Islet precursor cell (in vitro differentiated cells): ENCODE data around the gene P2RY6.

Experiments
- DNase-seq: peaks from one replicate; pipeline ENCODE4 v3.0.0-alpha.2; 2018

Gene P2RY6

DNA sequence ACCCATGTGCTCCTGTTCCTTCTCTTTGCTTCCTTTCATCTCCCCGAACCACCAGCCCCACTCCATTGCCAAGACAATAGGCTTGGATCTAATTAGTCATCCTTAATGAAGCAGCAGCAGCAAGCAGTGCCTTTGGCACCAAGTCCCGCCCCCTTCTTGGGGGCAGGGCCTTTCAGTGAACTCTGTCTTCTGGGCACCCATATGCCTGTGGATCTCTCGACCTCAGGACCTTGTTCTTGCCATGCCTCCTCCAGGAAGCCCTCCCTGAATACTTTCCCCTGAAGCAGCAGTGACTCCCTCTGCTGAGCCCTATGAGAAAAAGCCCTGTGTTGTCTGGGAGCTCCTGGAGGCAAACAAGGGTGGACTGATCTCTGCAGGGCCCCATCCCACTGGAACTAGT is 68.0 kb downstream of the P2RY6 start:
- no peak for DNase-seq

DNA sequence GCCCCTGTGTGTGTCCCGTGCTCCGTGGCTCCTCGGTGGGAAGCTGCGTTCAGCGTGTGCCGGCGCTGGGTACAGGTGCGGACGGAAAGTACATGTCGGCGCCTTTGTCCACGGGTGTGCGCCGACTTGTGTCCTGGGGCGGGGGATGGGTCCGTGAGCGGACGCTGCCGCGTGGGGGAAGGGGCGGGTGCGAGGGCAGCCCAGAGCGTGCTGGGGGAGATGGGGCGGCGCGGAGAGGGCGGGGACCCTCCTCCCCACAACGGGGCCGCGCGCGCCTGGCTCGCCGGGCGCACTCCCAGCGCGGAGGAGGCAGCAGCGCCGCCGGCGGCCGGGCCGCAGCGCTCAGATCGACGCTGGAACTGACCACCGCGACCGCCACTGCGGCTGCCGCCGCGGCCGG is 70.5 kb downstream of the P2RY6 start:
- DNase-seq: no peak

DNA sequence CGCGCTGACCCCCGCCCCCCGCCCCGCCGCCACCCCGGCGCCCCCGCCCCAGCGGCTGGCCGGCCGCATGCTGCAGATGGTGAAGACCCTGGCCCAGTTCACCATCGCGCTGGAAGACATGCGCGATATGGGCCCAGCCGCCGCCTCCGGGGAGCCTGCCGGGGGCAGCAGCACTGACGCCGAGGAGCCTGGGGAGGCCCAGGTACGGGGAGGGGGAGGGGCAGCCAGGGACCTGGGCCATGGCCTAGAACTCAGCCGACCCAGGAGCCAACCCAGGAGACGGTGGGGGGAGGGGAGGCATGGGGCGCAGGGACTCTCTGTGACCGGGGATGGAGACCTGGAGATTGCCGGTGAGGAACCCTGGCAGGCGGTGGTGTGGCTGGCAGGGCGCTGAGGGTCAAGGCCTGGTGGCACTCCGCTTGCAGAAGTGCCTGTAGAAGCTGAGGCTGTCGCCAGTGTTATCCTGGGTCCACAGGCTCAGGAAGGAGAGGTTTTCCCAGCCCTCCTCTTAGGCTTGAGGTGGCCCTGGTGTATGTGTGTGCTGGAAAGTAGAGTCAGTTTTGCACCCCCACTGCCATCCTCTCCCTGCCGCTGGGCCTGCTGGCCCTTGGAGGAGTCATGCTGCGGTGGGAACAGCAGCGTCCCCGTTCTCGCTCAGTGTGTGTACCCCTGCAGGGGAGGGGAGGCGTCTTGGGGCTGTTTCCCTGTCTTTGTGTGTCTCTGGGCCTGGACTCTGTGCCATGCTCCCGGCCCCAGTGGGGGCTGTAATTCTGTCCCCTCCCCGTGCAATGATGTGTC is 71.1 kb downstream of the P2RY6 start:
- DNase-seq: no peak

GRCh38 chr11:73344191-73344607 is 72.1 kb downstream of the P2RY6 start:
- no peak for DNase-seq

DNA sequence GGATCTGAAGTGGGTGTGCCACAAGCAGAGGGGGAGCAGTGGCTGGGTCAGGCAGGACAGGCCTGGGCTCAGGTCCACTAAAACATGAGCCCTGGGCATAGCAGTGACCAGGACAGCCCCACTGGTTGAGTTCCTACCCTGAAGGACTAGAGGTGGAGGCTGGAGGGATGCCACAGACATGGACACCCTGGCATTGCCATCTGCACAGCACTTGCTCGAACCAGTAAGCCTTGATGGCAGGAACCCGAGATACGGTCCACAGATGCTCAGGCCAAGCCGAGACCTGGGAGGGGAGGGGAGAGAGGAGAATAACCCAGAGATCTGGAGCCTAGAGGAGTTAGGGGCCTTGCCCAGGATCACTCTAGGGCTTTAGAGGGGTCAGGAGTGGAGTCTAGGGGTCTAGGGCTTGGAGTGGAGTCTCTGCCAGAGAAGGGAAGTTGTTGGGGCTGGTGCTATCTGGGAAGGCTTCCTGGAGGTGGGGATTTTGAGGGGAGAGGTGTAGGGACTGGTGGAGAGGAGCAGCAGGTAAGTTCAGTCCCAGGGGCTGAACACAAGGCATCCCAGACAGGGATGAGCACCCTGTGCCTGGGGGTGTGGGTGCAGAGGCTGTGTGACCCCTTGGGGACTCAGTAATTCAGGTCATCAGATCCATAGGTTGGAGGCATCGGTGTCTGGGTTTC is 73.5 kb downstream of the P2RY6 start:
- no peak for DNase-seq

GRCh38 chr11:73346186-73346935 is 74.2 kb downstream of the P2RY6 start:
- no peak for DNase-seq

GRCh38 chr11:73347067-73347466 is 74.9 kb downstream of the P2RY6 start:
- DNase-seq: no peak
